Measurements from ENCODE around the gene FMN1.
"Not testable (repeated sequence)": the region's sequence is repeated elsewhere in the genome, so short reads cannot be mapped to it uniquely, and the experiment has no call there.

FMN1 gene

DNA sequence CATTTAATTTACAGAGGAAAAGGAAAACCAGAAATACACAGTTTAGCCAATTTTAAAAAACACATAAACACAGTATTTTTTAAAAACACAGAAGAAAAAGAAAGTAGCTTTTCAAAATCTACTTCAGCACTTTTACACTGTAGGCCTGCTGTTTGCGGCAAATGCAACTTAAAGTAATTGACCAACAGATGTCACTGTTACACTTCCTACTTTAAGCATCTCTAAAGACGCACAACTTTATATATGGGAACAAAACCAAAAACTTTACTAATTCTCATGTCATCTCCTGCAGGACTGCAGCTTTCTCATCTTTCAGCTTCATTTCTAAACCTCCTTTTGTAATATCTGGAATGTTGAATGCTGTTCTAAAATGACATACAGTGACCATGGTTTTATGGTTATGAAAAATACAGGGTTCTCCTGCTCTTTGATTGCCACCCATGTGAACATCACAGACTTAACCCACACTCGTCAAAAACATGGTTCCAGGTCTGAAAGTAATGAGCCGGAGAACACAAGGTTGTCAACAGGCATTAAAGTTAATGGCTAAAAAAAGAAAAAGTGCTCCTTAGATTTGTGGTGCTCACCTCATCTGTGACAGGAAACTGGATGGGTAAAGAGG, 107.9 kb downstream of the FMN1 start:
- no peak for DNase-seq

DNA sequence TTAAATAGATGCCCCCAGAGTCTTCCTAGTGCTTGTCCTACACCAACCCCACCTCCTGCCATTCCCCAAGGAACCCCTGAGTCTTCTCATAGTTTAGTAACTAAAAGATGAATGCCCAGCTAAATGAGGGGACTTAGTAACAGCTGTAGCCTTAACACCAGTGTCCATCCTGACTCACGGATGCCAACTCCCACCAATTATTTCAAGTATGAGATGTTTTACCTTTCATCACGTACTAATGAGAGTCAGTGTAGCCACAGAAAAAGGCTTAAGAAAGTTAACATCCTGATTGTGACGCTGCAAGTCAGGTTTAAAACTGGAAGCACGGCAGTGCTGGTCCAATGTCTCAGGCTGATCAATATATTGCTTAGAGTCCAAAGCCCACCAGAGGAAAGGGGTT, 109.9 kb downstream of the FMN1 start:
- no peak for DNase-seq

DNA sequence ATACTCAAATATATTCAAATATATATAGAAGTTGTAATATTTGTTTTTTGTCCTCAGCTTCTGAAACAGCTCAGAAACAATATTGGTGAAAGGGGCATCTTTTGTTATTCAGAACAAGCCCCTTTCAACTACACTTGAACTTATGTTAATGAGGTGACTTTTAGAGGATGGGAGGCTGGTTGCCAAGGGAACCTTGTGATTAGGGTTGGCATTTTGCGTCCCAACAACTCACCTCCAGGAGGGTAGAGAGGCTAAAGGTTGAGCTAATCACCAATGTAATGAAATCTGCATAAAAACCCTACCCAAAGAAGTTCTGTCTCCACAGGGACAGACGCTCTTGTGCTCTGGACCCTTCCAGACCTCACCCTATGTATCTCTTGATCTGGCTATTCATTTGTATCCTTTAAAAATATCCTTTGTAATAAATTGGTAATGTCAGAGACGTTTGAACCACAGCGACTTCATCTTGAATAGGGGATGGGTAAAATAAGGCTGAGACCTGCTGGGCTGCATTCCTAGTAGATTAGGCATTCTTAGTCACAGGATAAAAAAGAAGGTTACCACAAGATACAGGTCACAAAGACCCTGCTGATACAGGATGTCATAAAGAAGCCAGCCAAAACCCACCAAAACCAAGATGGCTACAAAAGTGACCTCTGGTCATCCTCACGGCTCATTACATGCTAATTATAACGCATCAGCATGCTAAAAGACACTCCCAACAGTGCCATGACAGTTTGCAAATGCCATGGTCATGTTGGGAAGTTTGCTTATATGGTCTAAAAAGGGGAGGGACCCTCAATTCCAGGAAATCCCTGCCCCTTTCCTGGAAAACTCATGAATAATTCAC, 111.1 kb downstream of the FMN1 start:
- DNase-seq: no peak

- no peak for DNase-seq
Observed at GRCh38 chr15:33080006-33080405, 114.5 kb downstream of the FMN1 start.

DNA sequence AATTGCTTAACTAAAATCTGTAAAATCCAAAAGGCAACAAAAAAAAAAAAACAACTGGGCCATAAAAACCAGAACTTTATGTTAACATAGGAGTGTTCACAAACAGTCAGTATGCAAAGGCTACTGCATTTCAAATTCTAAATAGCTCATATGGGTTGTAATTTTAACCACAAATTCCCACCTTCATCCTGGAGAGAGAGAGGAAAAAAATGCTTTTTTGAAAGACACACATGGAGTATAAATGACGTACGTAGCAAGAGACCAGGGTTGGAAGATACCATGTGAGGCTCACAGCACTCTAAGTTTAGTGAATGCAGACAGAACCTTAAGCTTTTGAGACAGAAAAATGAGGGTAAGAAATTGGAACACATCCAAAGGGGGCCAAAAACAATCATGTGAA, 115.9 kb downstream of the FMN1 start:
- no peak for DNase-seq

DNA sequence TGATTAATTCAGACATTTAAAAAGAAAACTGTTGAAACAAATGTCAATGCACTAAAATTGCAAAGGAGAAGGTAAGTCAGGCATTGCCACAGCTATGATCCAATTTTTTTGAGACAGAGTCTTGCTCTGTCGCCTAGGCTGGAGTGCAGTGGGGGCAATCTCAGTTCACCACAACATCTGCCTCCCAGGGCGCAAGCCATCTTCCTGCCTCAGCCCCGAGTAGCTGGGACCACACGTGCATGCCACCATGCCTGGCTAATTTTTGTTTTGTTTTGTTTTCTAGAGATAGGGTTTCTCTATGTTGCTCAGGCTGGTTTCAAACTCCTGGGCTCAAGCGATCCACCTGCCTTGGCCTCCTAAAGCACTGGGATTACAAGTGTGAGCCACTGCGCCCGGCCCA, 117.6 kb downstream of the FMN1 start:
- DNase-seq: no peak

DNA sequence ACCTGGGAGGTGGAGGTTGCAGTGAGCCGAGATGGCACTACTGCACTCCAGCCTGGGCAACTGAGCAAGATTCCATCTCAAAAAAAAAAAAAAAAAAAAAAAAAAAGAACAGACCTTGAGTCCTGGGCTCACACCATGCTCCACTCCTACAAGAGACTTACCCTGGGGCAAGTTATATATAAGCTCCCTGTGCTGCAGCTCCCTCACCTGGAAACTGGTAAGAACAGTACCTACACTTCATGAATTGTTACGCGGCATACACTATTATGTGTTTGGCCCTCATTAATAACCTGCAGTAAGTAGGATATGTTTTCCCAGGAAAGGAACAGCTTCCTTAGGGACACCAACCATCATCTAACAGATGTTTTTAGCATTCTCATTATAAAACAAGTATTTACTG, 119.6 kb downstream of the FMN1 start:
- DNase-seq: no peak

GRCh38 chr15:33074212-33074611, 120.3 kb downstream of the FMN1 start:
- no peak for DNase-seq

- DNase-seq: no peak
Observed at GRCh38 chr15:33071451-33071850, 123.1 kb downstream of the FMN1 start.

DNA sequence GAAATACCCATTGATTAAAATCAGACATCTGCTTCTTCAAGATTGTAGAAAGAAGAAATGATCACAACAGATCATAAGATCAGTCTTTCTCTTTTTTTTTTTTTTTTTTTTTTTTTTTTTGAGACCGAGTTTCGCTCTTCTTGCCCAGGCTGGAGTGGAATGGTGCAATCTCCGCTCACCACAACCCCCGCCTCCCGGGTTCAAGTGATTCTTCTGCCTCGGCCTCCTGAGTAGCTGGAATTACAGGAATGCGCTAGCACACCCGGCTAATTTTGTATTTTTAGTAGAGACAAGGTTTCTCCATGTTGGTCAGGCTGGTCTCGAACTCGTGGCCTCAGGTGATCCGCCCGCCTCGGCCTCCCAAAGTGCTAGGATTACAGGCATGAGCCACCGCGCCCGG, 124.6 kb downstream of the FMN1 start:
- not testable (repeated sequence) for DNase-seq

DNA sequence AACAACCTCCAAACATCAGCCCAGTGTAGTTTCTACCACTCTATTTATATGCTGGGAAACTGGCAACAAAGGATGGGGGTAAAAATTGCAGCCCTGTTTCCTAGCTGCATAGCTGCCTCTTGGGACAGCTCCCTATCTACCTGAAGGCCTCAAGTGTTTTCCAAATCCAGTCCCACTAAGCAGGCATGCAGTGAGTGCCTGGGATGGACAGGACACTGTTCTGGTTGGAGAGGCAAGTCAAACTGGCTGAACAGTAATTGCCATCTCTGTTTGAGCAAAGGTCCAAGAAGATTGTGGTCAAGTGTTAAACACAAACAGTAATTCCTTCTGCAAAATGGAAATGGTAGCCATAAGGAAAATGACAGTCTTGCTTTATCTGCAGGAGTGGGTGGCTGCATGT, 125.4 kb downstream of the FMN1 start:
- no peak for DNase-seq

DNA sequence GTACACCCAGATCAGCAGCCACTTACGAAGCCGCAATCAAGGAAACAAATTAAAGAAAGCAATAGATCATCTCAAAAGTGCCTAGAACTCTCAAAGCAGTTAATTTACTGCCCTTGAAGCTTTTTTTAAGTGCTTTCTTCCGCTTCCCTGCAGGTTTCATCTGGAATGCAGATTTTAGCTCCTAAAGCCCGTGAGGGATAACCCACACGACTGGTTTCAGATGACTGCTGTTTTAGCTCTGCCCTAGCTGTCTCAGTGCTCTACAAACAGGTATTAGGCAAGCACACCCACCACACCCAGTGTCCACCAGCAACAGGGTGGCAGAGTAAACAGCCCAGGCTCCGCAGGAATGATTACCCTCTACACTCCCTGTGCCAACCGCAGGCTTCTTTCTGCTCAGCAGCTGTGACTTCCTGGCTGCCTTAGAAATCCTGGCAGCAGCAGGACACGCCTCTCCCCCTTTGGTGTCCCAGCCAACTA, 126.0 kb downstream of the FMN1 start:
- no peak for DNase-seq

- DNase-seq: no peak
Observed at GRCh38 chr15:33068007-33068481, 126.5 kb downstream of the FMN1 start.

DNA sequence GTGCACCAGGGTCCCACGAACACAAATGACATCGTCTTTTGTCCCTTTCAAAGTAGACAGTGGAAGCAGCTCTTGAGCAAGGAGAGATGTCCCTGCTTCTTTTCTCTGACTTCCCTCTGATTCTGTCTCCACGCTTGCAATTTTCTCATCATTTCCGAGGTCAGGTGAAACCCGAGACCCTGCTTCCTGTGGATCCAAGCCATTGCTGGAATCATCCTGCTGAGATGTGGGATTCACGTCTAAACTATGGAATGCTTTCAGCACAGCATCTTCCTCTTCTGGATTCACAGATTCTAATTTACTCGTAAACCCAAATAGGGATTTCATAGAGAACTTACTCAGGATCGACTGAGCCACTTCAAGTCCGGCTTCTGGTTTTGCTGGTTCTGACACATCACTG, 127.1 kb downstream of the FMN1 start:
- no peak for DNase-seq

DNA sequence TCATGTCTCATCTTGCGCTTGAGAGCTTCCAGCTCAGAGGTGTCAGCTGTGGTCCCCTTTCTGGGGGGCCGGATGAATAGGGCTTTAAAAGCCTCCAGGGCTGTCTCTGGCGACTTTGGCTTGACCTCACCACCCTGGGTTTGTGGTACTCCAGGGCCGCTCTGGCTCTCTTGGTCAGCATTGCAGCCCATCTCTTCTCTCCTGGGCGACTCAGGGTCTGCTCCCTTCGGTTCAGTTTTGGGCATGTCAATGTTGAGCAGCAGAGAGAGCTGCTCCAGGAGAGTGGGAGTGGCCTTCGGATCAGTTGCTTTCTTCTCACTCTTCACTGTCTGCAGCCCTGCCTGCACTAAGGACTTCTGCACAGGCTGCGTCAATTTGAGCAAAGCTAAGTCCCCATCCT, 127.9 kb downstream of the FMN1 start:
- DNase-seq: no peak

DNA sequence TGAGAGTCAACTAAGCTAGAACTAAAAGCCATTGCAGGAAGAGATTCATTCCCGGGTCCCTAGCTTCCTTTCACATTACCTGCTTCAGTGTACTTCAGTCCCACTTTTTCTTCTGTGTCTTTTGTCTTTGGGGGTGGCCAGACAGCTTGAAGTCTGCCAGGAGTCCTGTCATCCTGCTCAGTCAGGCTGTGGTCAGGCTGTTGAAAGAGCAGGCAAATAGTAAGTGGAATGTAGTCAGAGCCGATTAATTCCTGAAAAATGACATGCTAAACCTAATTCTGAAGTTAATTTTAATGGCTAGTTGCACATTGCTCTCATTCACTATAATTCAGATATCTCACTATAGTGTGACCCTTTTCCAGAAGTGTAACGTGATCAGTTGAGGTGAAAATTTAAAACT, 129.6 kb downstream of the FMN1 start:
- no peak for DNase-seq

DNA sequence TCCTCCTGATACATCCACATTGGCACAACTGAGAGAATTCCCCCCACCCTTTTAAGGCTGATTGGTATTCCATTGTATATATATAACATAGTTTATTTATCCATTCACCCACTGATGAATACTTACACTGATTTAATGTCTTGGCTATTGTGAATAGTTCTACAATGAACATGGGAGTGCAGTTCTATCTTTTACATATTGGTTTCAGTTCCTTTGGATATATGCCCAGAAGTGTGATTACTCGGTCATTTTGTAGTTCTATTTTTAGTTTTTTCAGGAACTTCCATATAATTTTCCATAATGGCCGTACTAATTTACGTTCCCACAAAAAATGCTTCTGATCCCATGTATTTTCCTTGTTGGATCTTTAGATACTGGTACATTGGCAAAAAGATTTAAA, 135.3 kb downstream of the FMN1 start:
- no peak for DNase-seq

DNA sequence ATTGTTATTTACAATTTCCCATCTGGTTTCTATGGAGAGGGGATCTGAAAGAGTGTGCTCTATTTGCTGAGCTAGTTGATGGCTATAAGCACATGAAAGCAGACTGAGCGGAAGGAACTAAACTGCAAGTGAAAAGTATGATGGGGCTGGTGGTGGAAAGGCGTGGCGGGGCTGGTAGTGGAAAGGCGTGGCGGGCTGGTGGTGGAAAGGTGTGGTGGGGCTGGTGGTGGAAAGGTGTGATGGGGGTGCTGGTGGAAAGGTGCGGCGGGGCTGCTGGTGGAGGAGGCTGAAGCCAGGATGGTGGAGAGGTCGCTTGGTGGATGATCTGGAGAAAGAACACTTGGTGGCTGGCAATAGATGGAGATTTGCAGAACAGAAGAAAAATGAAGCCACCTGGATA, 136.7 kb downstream of the FMN1 start:
- no peak for DNase-seq

DNA sequence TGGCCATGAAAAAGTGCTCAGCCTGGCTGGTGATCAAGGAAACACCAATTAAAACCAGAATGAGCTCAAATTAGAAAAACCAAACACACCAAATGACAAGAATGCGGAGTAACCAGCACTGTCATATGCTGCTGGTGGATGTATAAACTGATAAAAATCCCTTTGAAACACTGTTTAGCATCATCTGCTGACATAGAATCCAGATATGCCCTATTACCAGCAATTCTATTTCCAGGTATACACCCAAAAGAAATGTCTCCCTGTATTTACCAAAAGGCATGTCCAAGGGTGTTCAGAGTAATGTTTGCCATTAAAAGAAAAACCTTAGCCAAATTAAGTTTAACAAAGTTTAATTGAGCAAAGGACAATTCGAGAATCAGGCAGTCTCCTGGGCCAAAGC, 138.6 kb downstream of the FMN1 start:
- DNase-seq: no peak

DNA sequence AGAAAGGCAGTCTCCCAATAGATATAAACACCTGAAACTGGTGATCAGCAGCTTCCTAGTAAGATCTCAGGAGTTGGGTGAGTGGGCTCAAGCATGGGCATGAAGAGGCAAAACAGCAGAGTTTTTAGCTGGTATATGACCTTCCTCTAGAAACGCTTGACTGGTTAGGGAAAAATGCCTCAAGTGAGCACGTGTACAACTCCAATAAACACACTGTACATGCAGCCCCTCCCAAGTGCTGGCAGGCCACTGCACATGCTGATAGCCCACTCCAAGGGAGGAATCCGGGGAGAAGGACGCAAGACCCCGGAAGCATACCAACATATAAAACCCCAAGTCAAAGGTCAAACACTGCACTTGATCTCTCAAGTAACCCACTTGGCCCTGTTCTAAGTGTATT, 143.0 kb downstream of the FMN1 start:
- DNase-seq: no peak

DNA sequence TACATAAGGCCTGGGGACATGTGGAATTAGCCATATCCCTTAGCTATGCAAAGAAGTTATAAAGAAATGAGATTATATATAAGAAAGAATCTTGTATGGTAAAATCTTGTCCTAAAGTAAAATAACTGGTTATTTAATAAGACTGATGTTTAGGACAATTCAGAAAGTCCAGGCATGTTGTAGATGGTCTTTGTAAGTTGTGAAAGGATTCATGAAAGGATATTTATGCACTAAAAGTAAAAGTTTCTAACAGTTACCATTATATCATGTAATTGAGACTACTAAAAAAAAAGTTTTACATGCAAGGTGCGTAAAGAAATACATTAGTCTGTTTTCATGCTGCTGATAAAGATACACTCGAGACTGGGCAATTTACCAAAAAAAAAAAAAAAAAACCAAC, 146.3 kb downstream of the FMN1 start:
- DNase-seq: no peak

DNA sequence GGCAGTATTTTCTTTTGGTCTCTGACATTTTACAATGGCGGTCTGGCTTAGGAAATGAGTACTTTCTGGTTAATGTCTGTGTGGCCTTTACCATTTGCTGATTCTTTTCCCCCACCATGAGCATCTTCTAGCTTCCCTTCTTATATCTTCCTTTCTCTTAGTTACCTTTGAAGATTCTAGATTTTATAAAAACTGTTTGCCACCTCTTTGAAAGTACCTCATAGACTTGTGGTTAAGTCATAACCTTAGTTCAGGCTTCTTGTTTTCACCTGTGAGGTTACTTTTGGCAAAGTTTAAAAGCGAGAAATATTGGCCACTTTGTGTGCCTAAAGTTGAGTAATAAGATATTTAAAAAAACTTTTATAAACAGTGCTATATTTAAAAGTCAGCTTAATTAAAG, 147.4 kb downstream of the FMN1 start:
- no peak for DNase-seq

GRCh38 chr15:33046329-33046728, 148.2 kb downstream of the FMN1 start:
- no peak for DNase-seq

GRCh38 chr15:33045066-33045810, 149.3 kb downstream of the FMN1 start:
- DNase-seq: no peak
